H1 (cell line): ENCODE data around the gene SCAMP2. TPM values are rescaled to one million over a fixed set of nuclear protein-coding genes. Genes with fewer than 3 reads are reported as not detected.

ENCODE experiments used
- CTCF ChIA-PET: fragments of 300-600 bp; sonication (Branson Sonifier 250); formaldehyde crosslinking; loops from one replicate; lab custom pipeline; 2021; ENCODE audit not compliant: partially characterized antibody; lab: Charles Lee
- POLR2A ChIA-PET: fragments of 300-600 bp; sonication (Branson Sonifier 250); formaldehyde crosslinking; loops from one replicate; lab custom pipeline; 2021; ENCODE audit warnings: inconsistent platforms; ENCODE audit not compliant: partially characterized antibody; lab: Charles Lee
- DNase-seq, 2 experiments: peaks; one replicate each; pipeline versions ENCODE4 v3.0.0 to v3.0.0-alpha.2; 2010 to 2022; ENCODE audit warnings: low spot score in 2 of 2, low read depth in 1 of 2, mixed read lengths in 1 of 2
- FAIRE-seq: peaks from 2 replicates; lab custom pipeline; 2011; peaks lifted over from hg19 to GRCh38; lab: Jason Lieb, UNC
- H2AFZ ChIP-seq: 2 replicates; pipeline ENCODE4 v1.8.1; 2012; ENCODE audit warnings: low read length, inconsistent platforms
- H2AK5ac ChIP-seq: 2 replicates; pipeline ENCODE4 v1.6.1; 2013; ENCODE audit warnings: low read depth, low read length
- H2BK120ac ChIP-seq: replicated peaks from 2 replicates; pipeline ENCODE3; 2013; ENCODE audit warnings: low read depth, low read length, inconsistent platforms
- H2BK12ac ChIP-seq: 2 replicates; pipeline ENCODE4 v1.6.1; 2013; ENCODE audit warnings: low read depth, low read length
- H2BK15ac ChIP-seq: 2 replicates; pipeline ENCODE4 v1.6.1; 2013; ENCODE audit warnings: low read length
- H2BK20ac ChIP-seq: 2 replicates; pipeline ENCODE4 v1.6.1; 2013; ENCODE audit warnings: low read length
- H2BK5ac ChIP-seq: 2 replicates; pipeline ENCODE4 v1.6.1; 2013; ENCODE audit warnings: low read depth, low read length
- H3K14ac ChIP-seq: 2 replicates; pipeline ENCODE4 v1.6.1; 2013; ENCODE audit warnings: inconsistent platforms; ENCODE audit not compliant: insufficient read length
- H3K18ac ChIP-seq: 2 replicates; pipeline ENCODE4 v1.6.1; 2013; ENCODE audit warnings: low read length; ENCODE audit errors: extremely low read depth
- H3K23ac ChIP-seq: 2 replicates; pipeline ENCODE4 v1.6.1; 2013; ENCODE audit warnings: inconsistent platforms; ENCODE audit not compliant: insufficient read length
- H3K23me2 ChIP-seq: 2 replicates; pipeline ENCODE4 v1.6.1; 2013; ENCODE audit warnings: low read depth, low read length
- H3K27ac ChIP-seq: 2 replicates; pipeline ENCODE4 v1.6.1; 2011; ENCODE audit warnings: low read depth, low read length, inconsistent platforms
- H3K27me3 ChIP-seq, 4 experiments: replicated peaks in 1 of 4; 1 replicate in 1 of 4; 2 replicates in 3 of 4; pipeline versions ENCODE4 v1.6.1 to v1.8.1; 2011 to 2013; ENCODE audit warnings: low read length in 3 of 4, mild to moderate bottlenecking in 3 of 4, inconsistent platforms in 2 of 4, mixed read lengths in 2 of 4, moderate library complexity in 1 of 4; ENCODE audit not compliant: control insufficient read depth in 3 of 4, insufficient read depth in 3 of 4; ENCODE audit errors: extremely low read depth in 1 of 4
- H3K36me3 ChIP-seq, 4 experiments: 2 replicates each; pipeline versions ENCODE4 v1.6.1 to v1.8.1; 2011 to 2013; ENCODE audit warnings: mild to moderate bottlenecking in 4 of 4, low read length in 3 of 4, moderate library complexity in 2 of 4, control low read depth in 1 of 4, inconsistent platforms in 1 of 4; ENCODE audit not compliant: insufficient read depth in 4 of 4, control insufficient read depth in 2 of 4
- H3K4ac ChIP-seq: replicated peaks from 2 replicates; pipeline ENCODE3; 2013; ENCODE audit warnings: low read length, low read depth, mixed read lengths, inconsistent platforms; ENCODE audit not compliant: insufficient read length
- H3K4me1 ChIP-seq, 4 experiments: replicated peaks in 1 of 4; 1 replicate in 1 of 4; 2 replicates in 3 of 4; pipeline versions ENCODE4 v1.6.1 to v1.8.1; 2011 to 2013; ENCODE audit warnings: low read length in 3 of 4, inconsistent platforms in 2 of 4, mixed read lengths in 1 of 4; ENCODE audit not compliant: insufficient read depth in 4 of 4, control insufficient read depth in 3 of 4
- H3K4me2 ChIP-seq, 2 experiments: 2 replicates each; pipeline versions ENCODE4 v1.6.1 to v1.8.1; 2011 to 2013; ENCODE audit warnings: low read depth in 2 of 2, low read length in 2 of 2, control low read depth in 1 of 2, inconsistent platforms in 1 of 2, mild to moderate bottlenecking in 1 of 2; ENCODE audit not compliant: insufficient read depth in 1 of 2
- H3K4me3 ChIP-seq, 4 experiments: fragments of 200-600, 300-600 bp in 1 of 4; sonication (generic), shearing (Covaris generic), sonication (Bioruptor Twin) in 1 of 4; 2 replicates each; pipeline versions ENCODE4 v1.5.1 to v1.8.1; 2011 to 2016; ENCODE audit warnings: low read length in 4 of 4, low read depth in 3 of 4, control low read depth in 2 of 4, inconsistent platforms in 2 of 4, mild to moderate bottlenecking in 2 of 4, mixed read lengths in 1 of 4, moderate library complexity in 1 of 4; ENCODE audit not compliant: insufficient read depth in 2 of 4; ENCODE audit errors: extremely low read depth in 1 of 4
- H3K56ac ChIP-seq: replicated peaks from 2 replicates; pipeline ENCODE3; 2013; ENCODE audit warnings: low read depth, mild to moderate bottlenecking, mixed read lengths, low read length, inconsistent platforms; ENCODE audit not compliant: insufficient read length
- H3K79me1 ChIP-seq: 2 replicates; pipeline ENCODE4 v1.6.1; 2013; ENCODE audit warnings: low read depth, low read length, control low read depth
- H3K79me2 ChIP-seq, 2 experiments: 2 replicates each; pipeline versions ENCODE4 v1.6.1 to v1.8.1; 2012 to 2013; ENCODE audit warnings: low read length in 2 of 2, mild to moderate bottlenecking in 2 of 2, inconsistent platforms in 1 of 2; ENCODE audit not compliant: insufficient read depth in 2 of 2, control insufficient read depth in 1 of 2
- H3K9ac ChIP-seq, 4 experiments: replicated peaks in 1 of 4; 1 replicate in 1 of 4; 2 replicates in 3 of 4; pipeline versions ENCODE4 v1.6.1 to v1.8.1; 2011 to 2013; ENCODE audit warnings: low read depth in 3 of 4, low read length in 3 of 4, control low read depth in 2 of 4, mild to moderate bottlenecking in 2 of 4, moderate library complexity in 2 of 4, inconsistent platforms in 1 of 4; ENCODE audit errors: extremely low read depth in 1 of 4
- H3K9me3 ChIP-seq, 2 experiments: 2 replicates each; pipeline versions ENCODE4 v1.6.1 to v1.8.1; 2012 to 2013; ENCODE audit warnings: mild to moderate bottlenecking in 2 of 2, moderate library complexity in 2 of 2, control low read depth in 1 of 2, inconsistent platforms in 1 of 2, low read depth in 1 of 2, low read length in 1 of 2, mixed read lengths in 1 of 2; ENCODE audit not compliant: insufficient read depth in 2 of 2
- H4K20me1 ChIP-seq, 2 experiments: replicated peaks in 1 of 2; 2 replicates each; pipeline versions ENCODE3 to v1.8.1; 2011 to 2013; ENCODE audit warnings: inconsistent platforms in 2 of 2, low read length in 2 of 2, mild to moderate bottlenecking in 1 of 2; ENCODE audit not compliant: insufficient read depth in 2 of 2, control insufficient read depth in 1 of 2
- H4K5ac ChIP-seq: 2 replicates; pipeline ENCODE4 v1.6.1; 2013; ENCODE audit warnings: low read length, low read depth, mixed read lengths, inconsistent platforms; ENCODE audit not compliant: insufficient read length
- H4K8ac ChIP-seq: 2 replicates; pipeline ENCODE4 v1.8.0; 2013; ENCODE audit warnings: mild to moderate bottlenecking, moderate library complexity, low read length, inconsistent platforms; ENCODE audit not compliant: insufficient read depth; ENCODE audit errors: extremely low read depth
- H4K91ac ChIP-seq: replicated peaks from 2 replicates; pipeline ENCODE3; 2013; ENCODE audit warnings: low read length, mixed read lengths, inconsistent platforms; ENCODE audit not compliant: insufficient read length
- BACH1 ChIP-seq: IDR thresholded peaks from 2 replicates; pipeline ENCODE4 v1.6.1; 2012; ENCODE audit warnings: low read length, improper control_type of control experiment
- CEBPB ChIP-seq: IDR thresholded peaks from 2 replicates; pipeline ENCODE4 v1.6.1; 2012; ENCODE audit warnings: low read depth, low read length
- KDM1A ChIP-seq: fragments of 200-600, 300-600 bp; sonication (generic); IDR thresholded peaks from 2 replicates; pipeline ENCODE4 v1.7.1; 2016; ENCODE audit warnings: mild to moderate bottlenecking, low read length, borderline replicate concordance
- PHF8 ChIP-seq: fragments of 200-600 bp; sonication (generic); conservative IDR thresholded peaks from 2 replicates; pipeline ENCODE4 v1.7.1; 2012; ENCODE audit warnings: low read depth, mild to moderate bottlenecking, inconsistent platforms, low read length, moderate library complexity
- SIX5 ChIP-seq: IDR thresholded peaks from 2 replicates; pipeline ENCODE4 v1.6.1; 2011; ENCODE audit warnings: mild to moderate bottlenecking, low read depth, low read length
- TAF7 ChIP-seq: optimal IDR thresholded peaks from 2 replicates; pipeline ENCODE3; 2011; ENCODE audit warnings: low read depth, mild to moderate bottlenecking, inconsistent platforms, low read length, moderate library complexity, borderline replicate concordance
- YY1 ChIP-seq: IDR thresholded peaks from 2 replicates; pipeline ENCODE4 v1.6.1; 2011; ENCODE audit warnings: low read depth, mild to moderate bottlenecking, low read length
- whole genome bisulfite sequencing, 2 experiments: shearing (Covaris generic) in 1 of 2; methylation state at CpG; one replicate each; pipeline versions ENCODE4 v1.1.6 to v1.1.7; 2013 to 2015; ENCODE audit warnings: low lambda C conversion rate in 2 of 2, mixed read lengths in 2 of 2, inconsistent platforms in 1 of 2, low coverage in 1 of 2, missing lambda C conversion rate in 1 of 2; ENCODE audit not compliant: insufficient replicate concordance in 2 of 2, insufficient coverage in 1 of 2, insufficient read length in 1 of 2; ENCODE audit errors: extremely low coverage in 1 of 2, missing lambda C conversion rate in 1 of 2; 5-methylcytosine and 5-hydroxymethylcytosine counted together
- polyA plus RNA-seq, 7 experiments: library from polyadenylated mRNA; depleted of rRNA in 3 of 7; stranded (reverse) in 5 of 7; unstranded in 2 of 7; fragments of >200 nt in 5 of 7; fragments of 200-250 nt in 2 of 7; gene quantifications; 1 replicate in 5 of 7; 2 replicates in 1 of 7; 4 replicates in 1 of 7; pipeline versions ENCODE4 v1.2.1 to v1.2.3, GENCODE V29; 2011 to 2013; ENCODE audit warnings: missing spikeins in 2 of 7, mixed read lengths in 2 of 7
- total RNA-seq: library from RNA; stranded (reverse); fragmentation: NEBNext Ultra II Directional; extraction: Animal tissue kit (Norgen Biotek cat#: 25700); gene quantifications from 2 replicates; pipeline ENCODE4 v1.2.1, GENCODE V29; 2021
- TF ChIP-seq, protein P1 (sequence below): IDR thresholded peaks from 2 replicates; pipeline ENCODE4 v1.6.1; 2012; ENCODE audit warnings: inconsistent platforms
- TF ChIP-seq, protein P2 (sequence below): IDR thresholded peaks from 2 replicates; pipeline ENCODE4 v1.6.1; 2012; ENCODE audit warnings: low read length, inconsistent platforms

SCAMP2 gene
- total and polyA plus RNA-seq, 2 of the 8 experiments (the other 6 are each of a cell fraction or from before 2014, with no cell fraction given), result 41.7 to 131 TPM

DNA sequence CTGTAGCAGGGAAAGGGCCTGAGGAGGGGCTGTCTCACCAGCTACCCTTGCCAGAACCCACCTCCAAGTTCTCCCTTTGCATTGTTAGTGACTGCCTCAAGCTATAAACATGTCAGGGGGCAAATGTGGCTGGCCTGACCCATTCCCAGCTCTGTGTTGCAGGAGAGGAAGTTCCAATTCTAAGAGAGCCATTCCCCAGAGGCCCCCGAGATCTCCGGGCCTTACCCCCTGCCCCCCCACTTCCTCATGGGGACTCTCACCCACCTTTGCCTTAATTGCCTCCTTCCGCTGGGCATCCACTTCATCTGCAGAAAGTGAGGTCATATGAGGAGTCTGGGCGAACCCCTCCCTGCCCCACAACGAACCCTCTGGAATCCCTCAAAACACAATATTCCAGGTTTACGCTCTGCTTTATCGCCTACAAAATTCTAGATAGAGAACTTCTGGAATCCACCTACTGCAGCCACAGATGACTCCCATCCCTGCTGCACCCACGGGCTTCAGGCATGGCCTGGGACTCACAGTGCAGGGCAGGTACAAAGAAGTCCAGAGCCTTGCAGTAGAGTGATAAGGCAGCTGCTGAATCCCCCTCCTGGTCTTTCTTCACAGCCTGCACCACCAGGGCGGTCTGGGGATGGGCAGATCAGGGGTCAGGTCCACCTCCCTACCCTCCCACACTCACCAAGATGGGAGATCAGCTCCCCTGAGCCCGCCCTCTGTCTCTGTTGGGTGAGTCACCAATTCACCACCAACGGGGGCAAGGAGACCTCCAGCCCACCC lies 34.2 kb downstream of the SCAMP2 start:
- no peak overlapping the region for H3K23ac ChIP-seq
- peaks cover 2% of the 10 kb centered on the region in 2 experiments for H4K20me1 ChIP-seq
- no peak overlapping the region for H3K56ac ChIP-seq
- no peak overlapping the region for H2BK15ac ChIP-seq
- H2AFZ ChIP-seq, result no peak overlapping the region
- no peak overlapping the region for H3K14ac ChIP-seq
- peaks cover 7% of the 10 kb centered on the region; the same call in 1 of the 2 replicates for H3K23me2 ChIP-seq
- POLR2A ChIA-PET, result interaction anchor here (0.9 kb wide), 1 partner anchor 16 kb away, joined by 3 read pairs; no protein-coding TSS in a partner anchor
- no peak overlapping the region for H2AK5ac ChIP-seq
- H3K9ac ChIP-seq, result no peak overlapping the region
- 84% methylated on average over 7 of the region's 11 CpGs; no CpG with 5 or more reads in 1 of the 2 experiments for WGBS, 2 experiments
- H2BK12ac ChIP-seq, result no peak overlapping the region
- FAIRE-seq, result no peak
- no peak overlapping the region for H4K91ac ChIP-seq
- no peak for DNase-seq
- peaks cover 0 to 5% (median 2%) of the 10 kb centered on the region in 4 experiments; a peak in 3 of 8 replicates for H3K36me3 ChIP-seq
- H3K4me2 ChIP-seq, result no peak overlapping the region
- H3K79me2 ChIP-seq, result no peaks in the 10 kb centered on the region
- no peak overlapping the region for H3K27ac ChIP-seq
- H2BK20ac ChIP-seq, result no peak overlapping the region
- no peak overlapping the region for H4K8ac ChIP-seq
- no peak overlapping the region for H2BK120ac ChIP-seq
- CTCF ChIA-PET, result interaction anchor here (0.5 to 6.6 kb wide), 17 partner anchors 10 to 207 kb away, joined by 3 to 52 read pairs (median 5); partner anchors contain the start of gene CPLX3
- H3K4ac ChIP-seq, result no peak overlapping the region
- no peak overlapping the region for H4K5ac ChIP-seq
- H3K79me1 ChIP-seq, result 0 out of 2 replicates have a peak, but pooled peaks cover 2% of the 10 kb centered on the region
- H3K27me3 ChIP-seq, result no peaks in the 10 kb centered on the region
- no peak overlapping the region for H2BK5ac ChIP-seq
- no peaks in the 10 kb centered on the region for H3K9me3 ChIP-seq
- peaks cover 0 to 14% (median 9%) of the 10 kb centered on the region in 4 experiments; a peak in 6 of 7 replicates for H3K4me1 ChIP-seq
- H3K18ac ChIP-seq, result no peak overlapping the region
- no peak overlapping the region for H3K4me3 ChIP-seq
- TF ChIP-seq YY1 (no peak), BACH1 (no peak), PHF8 (no peak), TAF7 (no peak), CEBPB (no peak), KDM1A (no peak), SIX5 (no peak)
- TF ChIP-seq, protein P1, sequence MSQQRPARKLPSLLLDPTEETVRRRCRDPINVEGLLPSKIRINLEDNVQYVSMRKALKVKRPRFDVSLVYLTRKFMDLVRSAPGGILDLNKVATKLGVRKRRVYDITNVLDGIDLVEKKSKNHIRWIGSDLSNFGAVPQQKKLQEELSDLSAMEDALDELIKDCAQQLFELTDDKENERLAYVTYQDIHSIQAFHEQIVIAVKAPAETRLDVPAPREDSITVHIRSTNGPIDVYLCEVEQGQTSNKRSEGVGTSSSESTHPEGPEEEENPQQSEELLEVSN, result no peak
- TF ChIP-seq, protein P2, sequence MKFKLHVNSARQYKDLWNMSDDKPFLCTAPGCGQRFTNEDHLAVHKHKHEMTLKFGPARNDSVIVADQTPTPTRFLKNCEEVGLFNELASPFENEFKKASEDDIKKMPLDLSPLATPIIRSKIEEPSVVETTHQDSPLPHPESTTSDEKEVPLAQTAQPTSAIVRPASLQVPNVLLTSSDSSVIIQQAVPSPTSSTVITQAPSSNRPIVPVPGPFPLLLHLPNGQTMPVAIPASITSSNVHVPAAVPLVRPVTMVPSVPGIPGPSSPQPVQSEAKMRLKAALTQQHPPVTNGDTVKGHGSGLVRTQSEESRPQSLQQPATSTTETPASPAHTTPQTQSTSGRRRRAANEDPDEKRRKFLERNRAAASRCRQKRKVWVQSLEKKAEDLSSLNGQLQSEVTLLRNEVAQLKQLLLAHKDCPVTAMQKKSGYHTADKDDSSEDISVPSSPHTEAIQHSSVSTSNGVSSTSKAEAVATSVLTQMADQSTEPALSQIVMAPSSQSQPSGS, result no peak
